Osteoblast (primary cell): ENCODE results near the gene RTTN. TPM values are rescaled to one million over a fixed set of nuclear protein-coding genes. Genes with fewer than 3 reads are reported as not detected.
A peak's percentile ranks its signal among the peaks of the same experiment; 100 is the strongest.

Experiments used
- DNase-seq: peaks from one replicate; pipeline ENCODE4 v3.0.0; 2011; ENCODE audit warnings: low spot score, mixed read lengths; ENCODE audit not compliant: insufficient read length; ENCODE audit errors: missing footprints
- H2AFZ ChIP-seq: 2 replicates; pipeline ENCODE4 v1.6.0; 2011; ENCODE audit warnings: mild to moderate bottlenecking, low read length
- H3K27ac ChIP-seq: 2 replicates; pipeline ENCODE4 v1.5.1; 2011; ENCODE audit warnings: mild to moderate bottlenecking, low read depth, low read length, moderate library complexity
- H3K27me3 ChIP-seq: 2 replicates; pipeline ENCODE4 v1.6.0; 2012; ENCODE audit warnings: mild to moderate bottlenecking, control low read depth, inconsistent platforms, low read length, moderate library complexity; ENCODE audit not compliant: insufficient read depth
- H3K36me3 ChIP-seq: 2 replicates; pipeline ENCODE4 v1.5.1; 2011; ENCODE audit warnings: mild to moderate bottlenecking, low read length, control low read depth, moderate library complexity; ENCODE audit not compliant: insufficient read depth
- H3K4me1 ChIP-seq: 2 replicates; pipeline ENCODE4 v1.5.1; 2011; ENCODE audit warnings: mild to moderate bottlenecking, low read length, control low read depth, moderate library complexity; ENCODE audit not compliant: insufficient read depth
- H3K4me2 ChIP-seq: 2 replicates; pipeline ENCODE4 v1.6.0; 2011; ENCODE audit warnings: mild to moderate bottlenecking, low read length; ENCODE audit not compliant: insufficient read depth
- H3K4me3 ChIP-seq: fragments of 200-600 bp; sonication (generic); 3 replicates; pipeline ENCODE4 v1.5.1; 2012; ENCODE audit warnings: mild to moderate bottlenecking, low read length, inconsistent platforms; ENCODE audit not compliant: insufficient read depth
- H3K79me2 ChIP-seq: 2 replicates; pipeline ENCODE4 v1.6.0; 2012; ENCODE audit warnings: mild to moderate bottlenecking, low read length, control low read depth, inconsistent platforms; ENCODE audit not compliant: insufficient read depth
- H3K9me3 ChIP-seq: 2 replicates; pipeline ENCODE4 v1.5.1; 2011; ENCODE audit warnings: low read depth, low read length, control low read depth
- H4K20me1 ChIP-seq: 2 replicates; pipeline ENCODE4 v1.6.0; 2012; ENCODE audit warnings: mild to moderate bottlenecking, low read length, control low read depth; ENCODE audit not compliant: insufficient read depth
- CTCF ChIP-seq: IDR thresholded peaks from 2 replicates; pipeline ENCODE4 v1.5.1; 2011; ENCODE audit warnings: mild to moderate bottlenecking, low read depth, low read length, moderate library complexity; ENCODE audit errors: extremely low read depth
- total RNA-seq: library from RNA; depleted of rRNA; stranded (reverse); fragments of >200 nt; gene quantifications from 2 replicates; pipeline ENCODE4 v1.2.3, GENCODE V29; 2012

The RTTN gene
- total RNA-seq, 1 donor, result 11.2 TPM

GRCh38 chr18:70188113-70188512 is 17.4 kb downstream of the RTTN start:
- no peak for DNase-seq
- Histone ChIP-seq H3K36me3 (no peaks in the 10 kb centered on the region), H4K20me1 (no peaks in the 10 kb centered on the region), H3K4me1 (peaks cover 20% of the 10 kb centered on the region), H2AFZ (no peak overlapping the region), H3K27ac (peak overlapping the region; percentile 40), H3K27me3 (no peaks in the 10 kb centered on the region), H3K9me3 (no peaks in the 10 kb centered on the region), H3K4me2 (no peak overlapping the region), H3K4me3 (no peak overlapping the region), H3K79me2 (no peaks in the 10 kb centered on the region)
- TF ChIP-seq CTCF, result no peak

- Histone ChIP-seq H3K4me1 (peaks cover 39% of the 10 kb centered on the region), H3K79me2 (peaks cover 3% of the 10 kb centered on the region), H3K36me3 (no peaks in the 10 kb centered on the region), H3K4me3 (no peak overlapping the region), H4K20me1 (no peaks in the 10 kb centered on the region), H3K4me2 (no peak overlapping the region), H3K27me3 (no peaks in the 10 kb centered on the region), H3K9me3 (no peaks in the 10 kb centered on the region), H2AFZ (peak overlapping the region; percentile 27), H3K27ac (peak overlapping the region; percentile 72)
- TF ChIP-seq CTCF, result no peak
- no peak for DNase-seq
Measured at GRCh38 chr18:70183441-70183840, 22.0 kb downstream of the RTTN start.

- TF ChIP-seq CTCF, result no peak
- Histone ChIP-seq H3K4me2 (peak overlapping the region; percentile 76), H3K4me3 (no peak overlapping the region), H3K36me3 (no peaks in the 10 kb centered on the region), H3K27ac (peak overlapping the region; percentile 72), H3K27me3 (no peaks in the 10 kb centered on the region), H2AFZ (no peak overlapping the region), H3K79me2 (peaks cover 3% of the 10 kb centered on the region), H3K9me3 (no peaks in the 10 kb centered on the region), H3K4me1 (peaks cover 31% of the 10 kb centered on the region), H4K20me1 (no peaks in the 10 kb centered on the region)
- no peak for DNase-seq
Measured at GRCh38 chr18:70182548-70182947, 22.9 kb downstream of the RTTN start.

GRCh38 chr18:70181725-70182124 is 23.8 kb downstream of the RTTN start:
- H3K36me3 ChIP-seq, result no peaks in the 10 kb centered on the region
- peak overlapping the region; percentile 72 for H3K27ac ChIP-seq
- TF ChIP-seq CTCF, result no peak
- H2AFZ ChIP-seq, result no peak overlapping the region
- H3K27me3 ChIP-seq, result no peaks in the 10 kb centered on the region
- no peaks in the 10 kb centered on the region for H3K9me3 ChIP-seq
- peaks cover 3% of the 10 kb centered on the region for H3K79me2 ChIP-seq
- H3K4me2 ChIP-seq, result peak overlapping the region; percentile 76
- no peak for DNase-seq
- no peaks in the 10 kb centered on the region for H4K20me1 ChIP-seq
- H3K4me3 ChIP-seq, result no peak overlapping the region
- H3K4me1 ChIP-seq, result peaks cover 31% of the 10 kb centered on the region
